Measurements from ENCODE around the gene DPYD.
A peak's percentile ranks its signal among the peaks of the same experiment; 100 is the strongest.

DPYD gene

DNA sequence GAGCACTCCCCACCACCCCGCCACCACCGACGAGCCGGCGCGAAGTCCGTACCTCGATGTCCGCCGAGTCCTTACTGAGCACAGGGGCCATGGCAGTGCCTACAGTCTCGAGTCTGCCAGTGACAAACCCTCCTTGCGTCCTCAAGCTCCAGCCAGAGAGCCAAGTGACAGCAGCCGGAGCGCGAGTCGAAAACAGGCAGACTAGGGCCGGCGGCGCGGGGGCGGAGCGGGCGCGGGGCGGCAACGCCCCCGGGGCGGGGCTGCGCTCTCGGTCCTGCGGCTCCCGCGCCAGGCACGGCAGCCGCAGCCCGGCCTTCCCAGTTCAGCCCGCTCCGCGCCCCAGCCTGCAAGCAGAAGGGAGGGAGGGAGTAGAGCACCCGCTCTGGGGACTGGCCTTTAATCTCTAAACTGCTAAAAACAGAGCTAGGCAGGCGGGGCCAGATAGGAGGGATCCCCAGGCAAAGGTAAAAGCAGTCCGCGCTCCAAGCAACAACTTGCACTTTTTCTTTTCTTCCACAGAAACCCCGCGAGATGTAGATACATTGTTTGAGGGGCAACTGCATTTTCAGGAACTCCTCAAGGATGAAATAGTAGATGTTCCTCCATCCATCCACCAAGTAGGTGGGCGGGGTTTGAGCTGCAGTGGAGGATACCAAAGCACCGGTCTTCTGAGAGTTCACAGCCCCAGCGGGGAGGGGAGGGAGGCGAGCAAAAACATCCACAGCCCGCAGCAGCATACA lies at the start of gene DPYD:
DPYD (minus strand) TSS at position 203 of the 740 bp plus-strand sequence; CDS start at position 91, 112 bp downstream.
- DNase-seq (ENCODE audit: low read depth): peak; percentile 76

DNA sequence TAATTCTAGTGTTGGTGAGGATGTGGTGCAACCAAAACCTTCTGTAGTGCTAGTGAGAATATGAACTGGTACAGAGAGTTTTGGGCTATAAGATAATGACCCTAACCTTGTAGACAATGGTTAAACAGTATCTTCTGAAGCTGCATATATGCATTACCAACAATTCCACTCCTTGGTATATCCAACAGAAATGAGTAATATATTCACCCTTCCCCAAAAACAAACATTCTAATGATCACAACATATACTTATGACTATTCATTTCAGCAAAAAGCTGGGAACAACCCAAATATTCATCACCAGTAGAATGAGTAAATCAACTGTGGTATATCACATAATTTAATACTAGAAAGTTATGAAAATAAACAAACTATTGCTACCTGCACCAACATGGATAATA lies 39.6 kb upstream of the DPYD start:
- DNase-seq (ENCODE audit: low read depth): no peak

DNA sequence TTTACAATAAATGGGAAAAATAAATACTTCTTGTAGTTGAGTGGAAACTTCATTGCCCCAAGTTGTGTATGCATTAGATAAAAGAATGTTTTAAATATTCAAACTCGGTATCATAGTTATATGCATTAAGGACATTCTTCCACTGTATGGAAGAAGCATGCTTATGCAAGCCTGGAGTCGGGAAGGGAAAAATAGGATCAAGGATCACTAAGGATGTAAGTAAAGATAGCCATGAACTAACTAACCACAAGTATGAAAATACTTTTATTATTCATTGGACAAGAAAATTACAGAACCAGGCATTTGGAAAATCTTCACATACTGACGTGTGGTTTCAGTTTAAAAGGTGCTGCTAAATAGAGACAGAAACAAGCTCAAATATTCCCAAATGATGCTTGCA lies 26.9 kb upstream of the DPYD start:
- no peak for DNase-seq (ENCODE audit: low read depth)

DNA sequence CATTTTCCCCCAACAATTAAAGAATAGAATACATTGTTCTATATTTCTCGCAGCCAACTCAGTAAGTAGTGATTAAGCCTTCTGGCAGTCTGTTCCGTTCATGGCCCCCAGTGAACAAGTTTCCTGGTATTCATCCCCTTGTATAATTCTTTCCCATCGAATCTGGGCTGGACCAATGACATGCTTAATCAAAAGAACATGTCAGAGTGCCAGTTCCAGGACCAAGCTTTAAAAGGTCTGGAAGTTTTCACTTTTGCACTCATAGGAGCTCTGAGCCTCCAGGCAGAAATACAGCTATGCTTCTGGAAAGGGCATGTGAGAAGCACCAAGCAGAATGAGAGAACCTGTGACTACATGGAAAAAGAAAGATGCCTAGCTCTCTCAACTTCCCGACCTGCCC lies 22.5 kb upstream of the DPYD start:
- peak; percentile 65 for DNase-seq (ENCODE audit: low read depth)

GRCh38 chr1:97942161-97943123 lies 21.6 kb upstream of the DPYD start:
- DNase-seq (ENCODE audit: low read depth): no peak

- DNase-seq (ENCODE audit: low read depth): no peak
Observed at GRCh38 chr1:97938285-97938642, 17.4 kb upstream of the DPYD start.

DNA sequence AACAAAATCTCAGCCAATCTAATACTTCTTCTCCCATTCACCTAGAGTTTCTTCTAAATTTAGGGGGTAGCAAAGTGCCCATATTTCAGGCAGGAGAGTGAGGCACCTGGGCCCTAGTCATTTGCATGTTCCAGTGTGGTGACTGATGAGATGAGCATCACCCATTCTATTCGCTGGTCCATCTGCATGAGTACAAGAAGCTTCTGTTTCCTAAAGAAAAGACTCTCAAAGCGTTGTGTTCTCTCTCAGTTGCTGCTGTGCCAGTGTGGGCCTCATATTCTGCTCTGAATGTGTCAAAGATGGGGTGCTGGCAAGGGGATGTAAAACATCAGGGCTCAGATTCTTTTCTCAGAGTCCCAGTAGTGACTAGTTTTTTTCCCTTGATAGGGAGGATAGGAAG lies 16.1 kb upstream of the DPYD start:
- DNase-seq (ENCODE audit: low read depth): no peak

- DNase-seq (ENCODE audit: low read depth): no peak
Observed at GRCh38 chr1:97934491-97934890, 13.7 kb upstream of the DPYD start.

GRCh38 chr1:97929874-97930851 lies 9.3 kb upstream of the DPYD start:
- no peak for DNase-seq (ENCODE audit: low read depth)

- DNase-seq (ENCODE audit: low read depth): no peak
Observed at GRCh38 chr1:97926017-97926708, 5.3 kb upstream of the DPYD start.

DNA sequence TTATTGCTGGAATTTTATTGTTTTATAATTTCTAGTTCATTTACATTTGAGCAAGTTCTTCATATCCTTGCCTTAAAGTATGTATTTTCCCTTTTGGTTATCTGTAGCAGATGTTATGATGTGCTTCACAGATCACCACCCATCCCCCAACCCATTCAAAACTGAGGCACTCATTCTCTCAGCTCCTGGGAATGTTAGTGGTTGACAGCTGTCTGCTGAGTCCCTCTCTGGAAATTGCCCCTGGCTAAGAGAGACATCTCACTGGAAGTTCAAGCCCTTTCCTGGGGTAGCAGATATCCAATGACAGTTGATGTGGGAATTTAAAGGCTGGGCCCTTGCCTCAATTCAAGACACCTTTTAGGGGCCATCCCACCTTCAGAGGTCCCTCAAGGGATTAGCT lies 4.3 kb upstream of the DPYD start:
- DNase-seq (ENCODE audit: low read depth): no peak

DNA sequence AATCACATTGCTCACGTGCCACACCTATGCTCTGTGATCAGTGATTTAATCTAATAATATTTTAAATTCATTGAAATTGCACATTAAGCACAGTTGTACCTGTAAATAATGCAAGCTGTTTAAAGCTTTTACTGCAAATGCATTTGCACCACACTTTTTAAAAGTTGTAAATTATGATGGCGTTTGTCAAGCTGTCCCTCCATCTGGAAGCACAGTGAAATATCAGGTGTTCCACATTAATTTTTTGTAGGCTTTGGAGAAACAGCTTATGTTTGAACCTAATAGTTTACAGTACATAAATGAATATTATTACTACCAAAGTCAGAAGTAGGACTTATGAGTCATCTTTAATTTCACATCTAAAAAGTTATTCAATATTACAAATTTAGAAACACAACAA lies 3.0 kb upstream of the DPYD start:
- no peak for DNase-seq (ENCODE audit: low read depth)

DNA sequence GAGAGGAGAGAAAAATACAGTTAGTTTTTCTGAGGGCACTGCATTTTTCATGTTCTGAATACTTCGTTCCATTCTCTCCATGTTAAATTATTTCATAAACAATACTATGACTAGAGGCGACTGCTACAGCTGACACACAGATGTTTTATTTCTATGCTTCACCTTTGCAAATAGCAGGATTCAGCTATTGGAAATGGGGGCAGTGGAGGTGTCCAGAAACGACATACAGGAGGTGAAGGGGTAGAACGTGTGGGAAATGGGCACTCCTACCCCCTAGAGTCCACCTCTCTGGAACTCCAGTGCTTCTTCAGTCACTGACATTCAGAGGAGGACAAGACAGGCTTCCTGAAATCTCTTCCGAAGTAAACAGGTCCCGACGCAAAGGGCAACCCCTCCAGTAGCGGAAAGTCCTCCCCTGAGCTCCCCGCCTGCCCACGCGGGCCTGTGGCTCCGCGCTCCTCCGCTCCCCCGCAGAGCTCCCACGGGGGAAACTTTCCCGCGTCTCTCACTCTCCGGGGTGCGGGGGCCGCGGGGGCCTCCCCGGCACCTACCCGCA lies 480 bp downstream of the DPYD start:
- no peak for DNase-seq (ENCODE audit: low read depth)

GRCh38 chr1:97919585-97920261 lies 1.1 kb downstream of the DPYD start:
- no peak for DNase-seq (ENCODE audit: low read depth)

DNA sequence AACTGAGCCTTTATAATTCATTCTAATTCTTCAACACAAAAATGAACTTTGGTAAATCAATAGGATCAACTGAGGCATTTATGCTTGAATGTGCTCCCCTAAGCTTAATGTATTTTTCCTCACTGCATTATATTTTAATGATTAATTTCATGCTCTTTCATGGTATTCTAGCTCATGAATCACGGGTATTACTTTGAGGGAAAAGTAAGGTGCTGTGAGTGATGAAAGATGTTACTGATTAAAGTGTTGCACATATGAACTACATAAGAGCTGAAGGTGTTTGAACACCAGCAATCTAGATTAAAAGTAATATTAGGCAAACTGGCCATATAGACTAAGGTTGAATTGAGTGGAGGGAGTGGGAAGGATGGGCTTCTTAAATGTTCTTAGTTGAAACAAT lies 1.9 kb downstream of the DPYD start:
- no peak for DNase-seq (ENCODE audit: low read depth)

DNA sequence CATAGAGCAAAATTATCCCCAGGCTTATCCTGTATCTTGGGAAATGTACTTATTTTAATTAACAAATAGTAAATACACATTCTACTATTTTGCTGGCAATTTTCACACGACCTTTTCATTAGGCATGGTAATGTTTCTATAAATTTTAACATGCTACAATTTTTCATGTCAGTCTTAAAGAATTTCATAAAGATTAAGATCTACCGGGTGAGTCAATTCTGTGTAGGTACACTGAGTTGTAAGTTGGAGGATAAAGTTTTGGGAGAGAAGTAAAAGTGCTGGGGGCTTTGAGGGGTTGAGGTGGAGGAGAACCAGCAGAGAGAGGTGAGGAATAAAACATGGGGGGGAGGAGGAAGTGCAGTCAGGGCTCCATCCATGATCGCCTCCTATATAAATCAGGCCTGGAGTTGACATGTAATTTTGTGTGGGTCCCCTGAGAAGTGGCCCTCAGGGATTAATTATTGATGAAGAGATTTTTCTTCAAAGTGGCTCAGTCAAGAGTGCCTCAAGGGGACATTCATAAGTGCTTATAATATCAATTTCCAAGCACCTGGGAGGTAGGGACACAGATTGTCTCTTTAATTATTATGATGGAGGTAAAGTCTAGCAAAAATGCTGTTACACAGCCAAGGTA lies 7.2 kb downstream of the DPYD start:
- DNase-seq (ENCODE audit: low read depth): no peak

GRCh38 chr1:97911266-97912215 lies 9.3 kb downstream of the DPYD start:
- no peak for DNase-seq (ENCODE audit: low read depth)

- DNase-seq (ENCODE audit: low read depth): no peak
Observed at GRCh38 chr1:97909266-97909665, 11.6 kb downstream of the DPYD start.

DNA sequence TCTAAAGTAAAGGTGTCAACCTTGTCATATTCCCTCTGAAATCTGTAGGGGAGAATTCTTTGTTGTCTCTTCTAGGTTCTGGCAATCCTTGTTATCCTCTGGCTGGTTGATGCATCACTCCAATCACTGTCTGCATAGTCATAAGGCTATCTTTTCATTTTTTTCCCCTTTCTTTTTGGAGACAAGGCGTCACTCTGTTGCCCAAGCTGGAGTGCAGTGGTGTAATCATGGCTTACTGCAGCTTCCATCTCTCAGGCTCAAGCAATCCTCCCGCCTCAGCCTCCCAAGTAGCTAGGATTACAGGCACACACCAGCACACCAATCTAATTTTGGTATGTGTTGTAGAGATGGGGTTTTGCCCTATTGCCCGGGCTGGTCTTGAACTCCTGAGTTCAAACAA lies 12.9 kb downstream of the DPYD start:
- no peak for DNase-seq (ENCODE audit: low read depth)
